CD1c-positive myeloid dendritic cell (primary cell): Measurements from ENCODE around the gene DSEL.

Experiments used
- DNase-seq: peaks from one replicate; pipeline ENCODE4 v3.0.0-alpha.2; 2016; ENCODE audit errors: extremely low spot score

DSEL gene

GRCh38 chr18:67500522-67501205 lies 15.9 kb downstream of the DSEL start:
- no peak for DNase-seq

GRCh38 chr18:67496469-67496868 lies 20.1 kb downstream of the DSEL start:
- DNase-seq = no peak

- DNase-seq = no peak
Observed at GRCh38 chr18:67486534-67486933, 30.0 kb downstream of the DSEL start.

- DNase-seq = no peak
Observed at GRCh38 chr18:67485655-67486054, 30.9 kb downstream of the DSEL start.

GRCh38 chr18:67484458-67484857 lies 32.1 kb downstream of the DSEL start:
- no peak for DNase-seq

GRCh38 chr18:67483952-67484351 lies 32.6 kb downstream of the DSEL start:
- DNase-seq = no peak

- DNase-seq = no peak
Observed at GRCh38 chr18:67483237-67483636, 33.3 kb downstream of the DSEL start.

- no peak for DNase-seq
Observed at GRCh38 chr18:67478249-67478648, 38.3 kb downstream of the DSEL start.

- no peak for DNase-seq
Observed at GRCh38 chr18:67477522-67477921, 39.0 kb downstream of the DSEL start.

- no peak for DNase-seq
Observed at GRCh38 chr18:67476585-67476984, 39.9 kb downstream of the DSEL start.

- no peak for DNase-seq
Observed at GRCh38 chr18:67475673-67476072, 40.8 kb downstream of the DSEL start.

GRCh38 chr18:67468038-67468437 lies 48.5 kb downstream of the DSEL start:
- DNase-seq = no peak

GRCh38 chr18:67467188-67467587 lies 49.3 kb downstream of the DSEL start:
- no peak for DNase-seq

- no peak for DNase-seq
Observed at GRCh38 chr18:67464499-67464898, 52.0 kb downstream of the DSEL start.

GRCh38 chr18:67463829-67464228 lies 52.7 kb downstream of the DSEL start:
- DNase-seq = no peak

- DNase-seq = no peak
Observed at GRCh38 chr18:67456711-67457110, 59.8 kb downstream of the DSEL start.
